K562 (cell line): ENCODE data around the gene ITPK1. TPM values are rescaled to one million over a fixed set of nuclear protein-coding genes. Genes with fewer than 3 reads are reported as not detected.
A peak's percentile ranks its signal among the peaks of the same experiment; 100 is the strongest.

Source experiments
- ATAC-seq: fragments of 200-7000 bp; cut with Tn5 transposase; 3 replicates; pipeline ENCODE4 v1.9.1; 2020; ENCODE audit warnings: moderate library complexity
- BruUV-seq: library from RNA; stranded (reverse); fragments of 400-500 nt; replicated peaks from 2 replicates; lab custom pipeline; 2021; lab: Mats Ljungman, UMichigan
- CTCF ChIA-PET: fragments of 300-600 bp; formaldehyde crosslinking; extraction: SDS; loops from one replicate; lab custom pipeline; 2021; ENCODE audit warnings: low intra/inter-chr PET ratio; lab: Yijun Ruan, JAX
- POLR2A ChIA-PET: fragments of 300-600, 350-650 bp; sonication (Branson Sonifier 250); formaldehyde crosslinking; extraction: SDS; loops from one replicate; lab custom pipeline; 2021; ENCODE audit warnings: antibody characterized with exemption, inconsistent platforms; lab: Yijun Ruan, JAX
- DNase-seq, 4 experiments: peaks; one replicate each; pipeline versions ENCODE4 v3.0.0 to v3.0.0-alpha.2; 2011 to 2018; ENCODE audit warnings: low spot score in 3 of 4, mixed read lengths in 3 of 4; ENCODE audit errors: extremely low read depth in 1 of 4
- FAIRE-seq: peaks from 2 replicates; lab custom pipeline; 2011; peaks lifted over from hg19 to GRCh38; lab: Jason Lieb, UNC
- H2AFZ ChIP-seq: 2 replicates; pipeline ENCODE4 v1.6.0; 2011; ENCODE audit warnings: low read depth, low read length, control low read depth, inconsistent platforms
- H3K27ac ChIP-seq: fragments of 200-600 bp; 3 replicates; pipeline ENCODE4 v1.8.0; 2011; ENCODE audit warnings: low read depth, mild to moderate bottlenecking, control low read depth, inconsistent platforms, low read length, moderate library complexity, mixed read lengths; ENCODE audit errors: extremely low read depth
- H3K27me3 ChIP-seq, 2 experiments: fragments of 300-600 bp in 1 of 2; 2 replicates in 1 of 2; 3 replicates in 1 of 2; pipeline versions ENCODE4 v1.6.0 to v1.8.0; 2011; ENCODE audit warnings: inconsistent platforms in 2 of 2, low read length in 2 of 2, mild to moderate bottlenecking in 1 of 2, mixed read lengths in 1 of 2, moderate library complexity in 1 of 2; ENCODE audit not compliant: control insufficient read depth in 2 of 2, insufficient read depth in 2 of 2
- H3K36me3 ChIP-seq: fragments of 300-600 bp; 3 replicates; pipeline ENCODE4 v1.8.0; 2011; ENCODE audit warnings: mild to moderate bottlenecking, low read length, inconsistent platforms; ENCODE audit not compliant: control insufficient read depth, insufficient read depth
- H3K4me1 ChIP-seq, 2 experiments: fragments of 200-600 bp in 1 of 2; replicated peaks in 1 of 2; 2 replicates in 1 of 2; 3 replicates in 1 of 2; pipeline versions ENCODE4 v1.5.1 to v1.8.0; 2011; ENCODE audit warnings: inconsistent platforms in 2 of 2, low read length in 2 of 2, mild to moderate bottlenecking in 1 of 2, mixed read lengths in 1 of 2, moderate library complexity in 1 of 2; ENCODE audit not compliant: control insufficient read depth in 2 of 2, insufficient read depth in 2 of 2
- H3K4me2 ChIP-seq: 2 replicates; pipeline ENCODE4 v1.6.1; 2011; ENCODE audit warnings: low read length, control low read depth, inconsistent platforms, mixed read lengths; ENCODE audit not compliant: insufficient read depth
- H3K4me3 ChIP-seq: fragments of 200-600 bp; sonication (generic), shearing (Covaris generic); 2 replicates; pipeline ENCODE4 v1.5.1; 2016; ENCODE audit warnings: control low read depth, inconsistent platforms
- H3K79me2 ChIP-seq: fragments of 200-600 bp; 3 replicates; pipeline ENCODE4 v1.8.0; 2011; ENCODE audit warnings: low read length, inconsistent platforms; ENCODE audit not compliant: control insufficient read depth, insufficient read depth
- H3K9ac ChIP-seq, 2 experiments: 2 replicates each; pipeline versions ENCODE4 v1.6.0 to v1.6.1; 2011; ENCODE audit warnings: low read depth in 2 of 2, low read length in 2 of 2, control low read depth in 1 of 2, inconsistent platforms in 1 of 2, mild to moderate bottlenecking in 1 of 2, mixed read lengths in 1 of 2; ENCODE audit not compliant: insufficient read depth in 1 of 2
- H3K9me1 ChIP-seq: one replicate; pipeline ENCODE4 v1.6.0; 2011; ENCODE audit warnings: inconsistent platforms, mild to moderate bottlenecking, low read length, moderate library complexity; ENCODE audit not compliant: control insufficient read depth, insufficient read depth
- H3K9me3 ChIP-seq: replicated peaks from 2 replicates; pipeline ENCODE4 v1.5.1; 2011; ENCODE audit warnings: low read depth, low read length, inconsistent platforms; ENCODE audit not compliant: control insufficient read depth, insufficient read depth
- H4K20me1 ChIP-seq: replicated peaks from 2 replicates; pipeline ENCODE4 v1.6.1; 2011; ENCODE audit warnings: low read length, inconsistent platforms, mixed read lengths; ENCODE audit not compliant: control insufficient read depth, insufficient read depth
- ESRRA ChIP-seq: fragments of 450-650 bp; IDR thresholded peaks from 2 replicates; pipeline ENCODE4 v1.6.1; 2014; ENCODE audit warnings: low read depth, mild to moderate bottlenecking, moderate library complexity, borderline replicate concordance
- FOXK2 ChIP-seq, 2 experiments: fragments of 450-650 bp; IDR thresholded peaks in 1 of 2; conservative IDR thresholded peaks in 1 of 2; 2 replicates each; pipeline ENCODE4 v1.6.1; 2016; ENCODE audit warnings: low read depth in 2 of 2, mild to moderate bottlenecking in 1 of 2
- GATAD2A ChIP-seq: fragments of 450-650 bp; IDR thresholded peaks from 2 replicates; pipeline ENCODE4 v1.6.1; 2017
- HNRNPH1 ChIP-seq: fragments of 200-400 bp; formaldehyde crosslinking; optimal IDR thresholded peaks from 2 replicates; pipeline ENCODE3; 2017; ENCODE audit warnings: low read depth, mild to moderate bottlenecking, low read length, moderate library complexity
- HSF4 ChIP-seq: fragments of 250-450 bp; sonication (Bioruptor Pico); IDR thresholded peaks from 2 replicates; pipeline ENCODE4 v2.1.2; 2022; ENCODE audit warnings: mild to moderate bottlenecking, moderate library complexity, borderline replicate concordance
- RBBP5 ChIP-seq: fragments of 200-600 bp; sonication (generic); IDR thresholded peaks from 2 replicates; pipeline ENCODE4 v1.6.1; 2012; ENCODE audit warnings: borderline replicate concordance, mild to moderate bottlenecking, low read length, control low read depth, inconsistent platforms; ENCODE audit not compliant: insufficient read depth, poor library complexity, severe bottlenecking
- RBFOX2 ChIP-seq: fragments of 200-400 bp; formaldehyde crosslinking; IDR thresholded peaks from 2 replicates; pipeline ENCODE4 v1.6.1; 2017; ENCODE audit warnings: low read depth, mild to moderate bottlenecking, low read length, moderate library complexity
- SAP30 ChIP-seq: fragments of 200-600 bp; sonication (generic); IDR thresholded peaks from 2 replicates; pipeline ENCODE4 v1.6.1; 2012; ENCODE audit warnings: borderline replicate concordance, low read depth, mild to moderate bottlenecking, moderate library complexity, low read length, control low read depth, inconsistent platforms; ENCODE audit not compliant: insufficient read depth, poor library complexity, severe bottlenecking
- WGBS: fragments of 100-300 bp; shearing (Covaris generic); methylation state at CpG from one replicate; pipeline ENCODE4 v1.1.6; 2016; ENCODE audit warnings: low coverage, mixed read lengths; ENCODE audit not compliant: insufficient coverage; ENCODE audit errors: missing lambda C conversion rate; 5-methylcytosine and 5-hydroxymethylcytosine counted together
- in situ Hi-C: fragments of 300-500 bp; cut with MboI; formaldehyde crosslinking; loops from 4 replicates; pipeline ENCODE4 v1.15.0; 2018; ENCODE audit warnings: inconsistent platforms, mixed read lengths
- intact Hi-C: fragments of 100-400 bp; cut with micrococcal nuclease; formaldehyde crosslinking; loops from 2 replicates; pipeline ENCODE4 v1.14.2; 2022
- polyA plus RNA-seq, 8 experiments: library from polyadenylated mRNA; depleted of rRNA in 4 of 8; stranded (reverse) in 5 of 8; unstranded in 3 of 8; fragments of >200 nt; fragmentation: Nextera tagmentation in 2 of 8; fragmentation: Illumina TruSeq in 1 of 8; extraction: Ambion mirVana in 2 of 8; extraction: Trizol in 1 of 8; gene quantifications; 2 replicates each; pipeline versions ENCODE4 v1.2.1 to v1.2.3, GENCODE V29; 2011 to 2014; ENCODE audit warnings: inconsistent platforms in 1 of 8, missing spikeins in 1 of 8
- total RNA-seq, 7 experiments: library from RNA; depleted of rRNA in 6 of 7; stranded (reverse); fragments of >200 nt in 6 of 7; fragmentation: Illumina TruSeq in 2 of 7; extraction: Trizol in 2 of 7; gene quantifications; 2 replicates each; pipeline versions ENCODE4 v1.2.1 to v1.2.3, GENCODE V29; 2011 to 2021; ENCODE audit warnings: low replicate concordance in 1 of 7
- TF ChIP-seq, protein P1 (sequence below): sonication (generic); formaldehyde crosslinking; IDR thresholded peaks from 2 replicates; pipeline ENCODE4 v1.8.1; 2022; ENCODE audit warnings: missing genetic modification reagents

The ITPK1 gene
- total and polyA plus RNA-seq, 9 of the 15 experiments (the other 6 are each of a cell fraction or from before 2014, with no cell fraction given) = 1.2 to 39.2 (median 23.0) TPM

- CTCF ChIA-PET = interaction anchor here (1.2 to 2.4 kb wide), 2 partner anchors 24 to 46 kb away, joined by 4 to 11 read pairs; no protein-coding TSS in a partner anchor
- H4K20me1 ChIP-seq = 0 out of 2 replicates have a peak, but pooled peaks cover 5% of the 10 kb centered on the region
- intact Hi-C loops = loop anchor here (5.0 kb wide), 1 partner anchor 93 kb away; the partner anchor contains the start of genes GON7 and UBR7
- no peak for ATAC-seq
- H3K9me1 ChIP-seq = no peaks in the 10 kb centered on the region
- peaks cover 13 to 29% of the 10 kb centered on the region in 2 experiments; a peak in 4 of 5 replicates for H3K4me1 ChIP-seq
- FAIRE-seq = no peak
- DNase-seq = no peak
- WGBS = 1% methylated on average over 15 of the region's 38 CpGs
- H3K36me3 ChIP-seq = no peaks in the 10 kb centered on the region
- no peaks in the 10 kb centered on the region for H3K9me3 ChIP-seq
- TF ChIP-seq, protein P1, sequence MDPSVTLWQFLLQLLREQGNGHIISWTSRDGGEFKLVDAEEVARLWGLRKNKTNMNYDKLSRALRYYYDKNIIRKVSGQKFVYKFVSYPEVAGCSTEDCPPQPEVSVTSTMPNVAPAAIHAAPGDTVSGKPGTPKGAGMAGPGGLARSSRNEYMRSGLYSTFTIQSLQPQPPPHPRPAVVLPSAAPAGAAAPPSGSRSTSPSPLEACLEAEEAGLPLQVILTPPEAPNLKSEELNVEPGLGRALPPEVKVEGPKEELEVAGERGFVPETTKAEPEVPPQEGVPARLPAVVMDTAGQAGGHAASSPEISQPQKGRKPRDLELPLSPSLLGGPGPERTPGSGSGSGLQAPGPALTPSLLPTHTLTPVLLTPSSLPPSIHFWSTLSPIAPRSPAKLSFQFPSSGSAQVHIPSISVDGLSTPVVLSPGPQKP = no peak
- TF ChIP-seq HSF4 (CRISPR knock-in tag) = no peak
- peak; percentile 13 for TF ChIP-seq RBBP5
- TF ChIP-seq FOXK2 (conservative IDR thresholded peaks at IDR 0.05 in 1 of 2, IDR thresholded peaks at IDR 0.05 in 1 of 2; ENCODE audit: low read depth in 2 of 2) = no peak
- TF ChIP-seq GATAD2A = no peak
- no peak for TF ChIP-seq ESRRA
- TF ChIP-seq SAP30 = peak; percentile 5
- 0 out of 2 replicates have a peak, but pooled peaks have one; percentile 5 for TF ChIP-seq RBFOX2
- no peak for TF ChIP-seq HNRNPH1
- H3K27ac ChIP-seq = no peak overlapping the region
- peak overlapping the region; percentile 74 for H3K4me2 ChIP-seq
- no TSS peak for BruUV-seq
- H2AFZ ChIP-seq = peak overlapping the region; percentile 68
- POLR2A ChIA-PET = interaction anchor here (0.5 to 1.3 kb wide), 3 partner anchors 30 to 73 kb away, joined by 3 read pairs; no protein-coding TSS in a partner anchor
- in situ Hi-C loops = no loop called here
- H3K9ac ChIP-seq = peak overlapping the region; percentile 38 to 91; a peak in 3 of 4 replicates
- H3K4me3 ChIP-seq = peak overlapping the region; percentile 66
- no peaks in the 10 kb centered on the region for H3K27me3 ChIP-seq
- peaks cover 13% of the 10 kb centered on the region; the same call in 2 of the 3 replicates for H3K79me2 ChIP-seq
These were observed 1.0 kb downstream of the ITPK1 start for GRCh38 chr14:93114713-93115068.
